Suprapubic skin (tissue), 4 donors: Measurements from ENCODE around the gene RPS6KC1. TPM values are rescaled to one million over a fixed set of nuclear protein-coding genes. Genes with fewer than 3 reads are reported as not detected.

Source experiments
- DNase-seq, 2 donors: peaks; one replicate each; pipeline ENCODE4 v3.0.0-alpha.2; 2019; ENCODE audit warnings: low spot score in 2 of 2
- H3K27ac ChIP-seq: fragments of 200-600 bp; sonication (generic); one replicate; pipeline ENCODE4 v1.5.1; 2019
- H3K27me3 ChIP-seq: fragments of 200-600 bp; sonication (generic); one replicate; pipeline ENCODE4 v1.5.1; 2019
- H3K36me3 ChIP-seq: fragments of 200-600 bp; sonication (generic); one replicate; pipeline ENCODE4 v1.5.1; 2019
- H3K4me1 ChIP-seq: fragments of 200-600 bp; sonication (generic); one replicate; pipeline ENCODE4 v1.5.1; 2019
- H3K4me3 ChIP-seq: fragments of 200-600 bp; sonication (generic); one replicate; pipeline ENCODE4 v1.5.1; 2019; ENCODE audit warnings: mild to moderate bottlenecking
- H3K9me3 ChIP-seq: fragments of 200-600 bp; sonication (generic); one replicate; pipeline ENCODE4 v1.5.1; 2019
- CTCF ChIP-seq, 2 donors: fragments of 200-600 bp in 1 of 2; fragments of 450-650 bp in 1 of 2; sonication (generic) in 1 of 2; IDR thresholded peaks; one replicate each; pipeline ENCODE4 v1.5.1; 2016 to 2019; ENCODE audit warnings: antibody characterized with exemption in 2 of 2, mild to moderate bottlenecking in 1 of 2, moderate library complexity in 1 of 2
- EP300 ChIP-seq: sonication (generic); formaldehyde crosslinking; IDR thresholded peaks from one replicate; pipeline ENCODE4 v1.6.1; 2017; ENCODE audit warnings: antibody characterized with exemption
- POLR2A ChIP-seq, 2 donors: fragments of 450-650 bp; IDR thresholded peaks; one replicate each; pipeline ENCODE4 v1.6.1; 2017; ENCODE audit warnings: antibody characterized with exemption in 2 of 2, mild to moderate bottlenecking in 2 of 2, moderate library complexity in 2 of 2
- POLR2AphosphoS5 ChIP-seq, 3 donors: sonication (generic); formaldehyde crosslinking; IDR thresholded peaks; one replicate each; pipeline ENCODE4 v1.6.1; 2017; ENCODE audit warnings: antibody characterized with exemption in 3 of 3
- WGBS: methylation state at CpG from one replicate; pipeline ENCODE4 v1.1.5; 2018; 5-methylcytosine and 5-hydroxymethylcytosine counted together
- total RNA-seq, 4 donors: library from RNA; depleted of rRNA; stranded (reverse); fragments of >200 nt; gene quantifications; one replicate each; pipeline ENCODE4 v1.1.0, GENCODE V29; 2016

The RPS6KC1 gene
- total RNA-seq, 4 donors from 2014 or later = 9.3 to 18.3 (median 14.2) TPM

GRCh38 chr1:213054733-213055591 is 3.9 kb downstream of the RPS6KC1 start:
- TF ChIP-seq CTCF (IDR thresholded peaks at IDR 0.05) (no peak), EP300 (no peak), POLR2AphosphoS5 (IDR thresholded peaks at IDR 0.05) (no peak), POLR2A (IDR thresholded peaks at IDR 0.05) (no peak)
- H3K9me3 ChIP-seq = no peaks in the 10 kb centered on the region
- no peak overlapping the region for H3K27ac ChIP-seq
- H3K36me3 ChIP-seq = no peaks in the 10 kb centered on the region
- H3K27me3 ChIP-seq = no peaks in the 10 kb centered on the region
- DNase-seq = no peak
- peaks cover 18% of the 10 kb centered on the region for H3K4me1 ChIP-seq
- no peak overlapping the region for H3K4me3 ChIP-seq

- Histone ChIP-seq H3K27ac (no peak overlapping the region), H3K27me3 (no peaks in the 10 kb centered on the region), H3K36me3 (no peaks in the 10 kb centered on the region), H3K4me1 (peaks cover 13% of the 10 kb centered on the region), H3K9me3 (no peaks in the 10 kb centered on the region), H3K4me3 (no peak overlapping the region)
- DNase-seq = no peak
- TF ChIP-seq EP300 = no peak
- no peak for TF ChIP-seq POLR2A (IDR thresholded peaks at IDR 0.05)
- no peak for TF ChIP-seq POLR2AphosphoS5 (IDR thresholded peaks at IDR 0.05)
- TF ChIP-seq CTCF (IDR thresholded peaks at IDR 0.05) = no peak
- 93% methylated on average over 3 of the region's 3 CpGs for WGBS
Measured at GRCh38 chr1:213055767-213056166, 4.7 kb downstream of the RPS6KC1 start.

- 91% methylated on average over 5 of the region's 5 CpGs for WGBS
- H3K27ac ChIP-seq = no peak overlapping the region
- no peak for DNase-seq
- no peaks in the 10 kb centered on the region for H3K36me3 ChIP-seq
- no peaks in the 10 kb centered on the region for H3K9me3 ChIP-seq
- TF ChIP-seq POLR2AphosphoS5 (IDR thresholded peaks at IDR 0.05) = no peak
- no peak for TF ChIP-seq CTCF (IDR thresholded peaks at IDR 0.05)
- no peak for TF ChIP-seq POLR2A (IDR thresholded peaks at IDR 0.05)
- no peak for TF ChIP-seq EP300
- peaks cover 5% of the 10 kb centered on the region for H3K4me1 ChIP-seq
- no peak overlapping the region for H3K4me3 ChIP-seq
- H3K27me3 ChIP-seq = no peaks in the 10 kb centered on the region
Measured at GRCh38 chr1:213057264-213058059, 6.4 kb downstream of the RPS6KC1 start.

- no peak for TF ChIP-seq EP300
- no peak for TF ChIP-seq POLR2A (IDR thresholded peaks at IDR 0.05)
- TF ChIP-seq CTCF (IDR thresholded peaks at IDR 0.05) = no peak
- no peak for TF ChIP-seq POLR2AphosphoS5 (IDR thresholded peaks at IDR 0.05)
- no peak overlapping the region for H3K27ac ChIP-seq
- H3K4me3 ChIP-seq = no peak overlapping the region
- no peaks in the 10 kb centered on the region for H3K4me1 ChIP-seq
- H3K27me3 ChIP-seq = no peaks in the 10 kb centered on the region
- no peaks in the 10 kb centered on the region for H3K9me3 ChIP-seq
- 100% methylated on average over 2 of the region's 2 CpGs for WGBS
- no peak for DNase-seq
- H3K36me3 ChIP-seq = no peaks in the 10 kb centered on the region
Measured at GRCh38 chr1:213060836-213061235, 9.8 kb downstream of the RPS6KC1 start.

- Histone ChIP-seq H3K4me3 (no peak overlapping the region), H3K9me3 (no peaks in the 10 kb centered on the region), H3K27ac (no peak overlapping the region), H3K36me3 (no peaks in the 10 kb centered on the region), H3K4me1 (no peaks in the 10 kb centered on the region), H3K27me3 (no peaks in the 10 kb centered on the region)
- TF ChIP-seq EP300 = no peak
- TF ChIP-seq POLR2A (IDR thresholded peaks at IDR 0.05) = no peak
- no peak for TF ChIP-seq POLR2AphosphoS5 (IDR thresholded peaks at IDR 0.05)
- no peak for TF ChIP-seq CTCF (IDR thresholded peaks at IDR 0.05)
- WGBS = 91% methylated on average over 1 of the region's 1 CpG
- no peak for DNase-seq
Measured at GRCh38 chr1:213061263-213061662, 10.2 kb downstream of the RPS6KC1 start.
